ENCODE data around the gene MUC5AC. TPM values are rescaled to one million over a fixed set of nuclear protein-coding genes. Genes with fewer than 3 reads are reported as not detected.

The MUC5AC gene
- total and polyA plus RNA-seq, 5 experiments from 2014 or later: not detected

DNA sequence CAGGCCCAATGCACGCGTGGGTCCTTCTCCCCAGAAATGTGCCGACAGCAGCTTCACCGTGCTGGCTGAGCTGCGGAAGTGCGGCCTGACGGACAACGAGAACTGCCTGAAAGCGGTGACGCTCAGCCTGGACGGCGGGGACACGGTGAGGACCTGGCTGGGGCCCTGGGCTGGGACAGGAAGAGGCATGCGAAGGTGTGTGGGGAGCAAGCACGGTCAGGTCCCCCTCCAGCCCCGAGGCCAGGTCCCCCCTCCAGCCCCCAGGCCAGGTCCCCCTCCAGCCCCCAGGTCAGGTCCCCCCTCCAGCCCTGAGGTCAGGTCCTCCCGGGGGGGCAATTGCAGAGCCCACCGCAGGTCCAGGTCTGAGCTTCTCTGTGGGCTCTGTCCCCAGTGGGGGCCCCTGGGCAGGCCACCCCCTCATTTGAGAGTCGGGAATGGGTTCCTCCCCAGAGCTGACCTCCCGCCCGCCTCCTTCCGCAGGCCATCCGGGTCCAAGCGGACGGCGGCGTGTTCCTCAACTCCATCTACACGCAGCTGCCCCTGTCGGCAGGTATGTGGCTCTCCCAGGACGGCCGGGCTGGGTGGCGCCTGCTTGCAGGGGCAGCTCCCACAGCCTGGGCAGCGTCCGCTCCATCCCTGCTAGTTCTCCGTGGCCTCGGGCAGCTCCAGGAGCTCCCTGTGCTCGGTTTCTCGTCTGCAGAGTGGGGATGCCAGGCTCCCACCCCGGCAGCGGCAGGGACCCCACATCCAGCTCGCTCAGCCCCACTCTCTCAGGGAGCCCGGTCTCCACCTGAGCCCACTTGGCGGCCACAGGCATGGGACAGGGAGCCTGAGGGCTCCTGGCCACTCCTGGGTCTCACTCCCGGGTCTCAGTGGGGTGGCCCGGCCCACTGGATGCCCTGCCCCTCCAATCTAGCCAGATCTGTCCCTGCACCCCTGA, 73.0 kb downstream of the MUC5AC start:
- Mint-ChIP-seq H3K36me3 (no peaks in the 10 kb centered on the region), H3K27me3 (peaks cover 0 to 1% (median 0%) of the 10 kb centered on the region in 5 donors), H3K27ac (no peak overlapping the region), H3K4me3 (no peak overlapping the region), H3K9me3 (no peaks in the 10 kb centered on the region), H3K4me1 (no peaks in the 10 kb centered on the region)
- peak in 2 of 10 donors; percentile 3 to 58 for DNase-seq
- POLR2A ChIA-PET: no interaction called here
- no peak for ATAC-seq

DNA sequence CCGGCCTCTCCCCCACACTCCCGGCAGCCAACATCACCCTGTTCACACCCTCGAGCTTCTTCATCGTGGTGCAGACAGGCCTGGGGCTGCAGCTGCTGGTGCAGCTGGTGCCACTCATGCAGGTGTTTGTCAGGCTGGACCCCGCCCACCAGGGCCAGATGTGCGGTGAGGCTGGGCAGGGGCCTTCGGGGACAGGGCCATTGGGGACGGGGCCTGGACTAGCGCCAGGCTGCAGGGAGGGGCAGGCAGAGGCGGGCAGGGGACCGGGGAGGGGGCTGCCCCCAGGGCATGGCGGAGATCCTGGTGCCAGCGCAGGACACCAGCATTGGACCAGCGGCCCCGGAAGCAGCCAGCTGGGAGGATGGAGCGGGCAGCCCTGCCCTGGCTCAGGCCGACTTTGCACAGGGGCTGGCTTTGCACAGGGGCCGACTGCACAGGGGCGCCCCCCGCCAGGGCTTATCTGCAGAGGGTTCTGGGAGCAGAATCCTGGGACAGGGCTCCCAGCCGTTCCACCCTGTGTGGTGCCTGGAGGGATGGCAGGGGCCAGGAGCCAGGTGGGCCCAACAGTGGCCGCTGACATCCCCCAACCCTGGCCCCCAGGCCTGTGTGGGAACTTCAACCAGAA, 73.8 kb downstream of the MUC5AC start:
- DNase-seq (peak in 2 of 10 donors; percentile 1 to 46), ATAC-seq (no peak)
- Mint-ChIP-seq H3K27ac (no peak overlapping the region), H3K4me3 (no peak overlapping the region), H3K9me3 (no peaks in the 10 kb centered on the region), H3K4me1 (no peaks in the 10 kb centered on the region), H3K36me3 (no peaks in the 10 kb centered on the region), H3K27me3 (peaks cover 0 to 1% (median 0%) of the 10 kb centered on the region in 5 donors)
- POLR2A ChIA-PET: no interaction called here

DNA sequence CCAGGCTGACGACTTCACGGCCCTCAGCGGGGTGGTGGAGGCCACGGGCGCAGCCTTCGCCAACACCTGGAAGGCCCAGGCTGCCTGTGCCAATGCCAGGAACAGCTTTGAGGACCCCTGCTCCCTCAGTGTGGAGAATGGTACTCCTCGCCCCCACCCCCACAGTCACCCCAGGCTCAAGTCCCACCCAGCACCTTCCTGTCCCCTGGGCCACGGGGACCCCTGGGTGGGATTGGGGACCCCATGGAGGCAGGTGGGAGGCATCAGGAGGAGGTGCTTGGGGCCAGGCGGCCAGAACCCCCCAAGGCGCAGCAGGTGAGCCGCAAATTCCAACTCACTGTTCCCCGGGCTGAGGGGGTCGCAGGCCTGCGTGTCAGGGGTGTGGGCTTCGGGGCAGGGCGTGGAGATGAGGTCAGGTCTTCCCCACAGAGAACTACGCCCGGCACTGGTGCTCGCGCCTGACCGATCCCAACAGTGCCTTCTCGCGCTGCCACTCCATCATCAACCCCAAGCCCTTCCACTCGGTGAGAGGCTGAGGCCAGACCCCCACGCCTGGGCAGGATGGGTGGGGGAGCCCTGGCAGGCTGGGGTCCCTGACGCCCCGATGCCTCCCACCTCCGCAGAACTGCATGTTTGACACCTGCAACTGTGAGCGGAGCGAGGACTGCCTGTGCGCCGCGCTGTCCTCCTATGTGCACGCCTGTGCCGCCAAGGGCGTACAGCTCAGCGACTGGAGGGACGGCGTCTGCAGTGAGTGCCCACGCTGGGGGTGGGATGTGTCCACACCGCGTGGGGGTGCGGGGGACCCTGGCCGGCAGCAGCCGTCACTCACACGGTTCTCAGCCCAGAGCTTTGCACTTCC, 74.5 kb downstream of the MUC5AC start:
- DNase-seq (peak in 2 of 10 donors; percentile 2 to 37), ATAC-seq (no peak)
- Mint-ChIP-seq H3K27ac (no peak overlapping the region), H3K27me3 (peaks cover 0 to 1% (median 0%) of the 10 kb centered on the region in 5 donors), H3K4me1 (no peaks in the 10 kb centered on the region), H3K9me3 (no peaks in the 10 kb centered on the region), H3K36me3 (no peaks in the 10 kb centered on the region), H3K4me3 (no peak overlapping the region)
- POLR2A ChIA-PET: no interaction called here

DNA sequence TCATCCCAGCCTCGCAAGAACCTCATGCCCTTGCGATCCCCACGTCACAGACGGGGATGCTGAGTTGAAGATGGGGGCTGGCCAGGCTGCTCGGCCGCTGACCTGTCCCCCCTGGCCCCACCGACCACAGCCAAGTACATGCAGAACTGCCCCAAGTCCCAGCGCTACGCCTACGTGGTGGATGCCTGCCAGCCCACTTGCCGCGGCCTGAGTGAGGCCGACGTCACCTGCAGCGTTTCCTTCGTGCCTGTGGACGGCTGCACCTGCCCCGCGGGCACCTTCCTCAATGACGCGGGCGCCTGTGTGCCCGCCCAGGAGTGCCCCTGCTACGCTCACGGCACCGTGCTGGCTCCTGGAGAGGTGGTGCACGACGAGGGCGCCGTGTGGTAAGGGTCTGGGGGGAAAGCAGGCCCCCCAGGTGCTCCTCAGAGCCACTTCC, 75.1 kb downstream of the MUC5AC start:
- Mint-ChIP-seq H3K4me3 (no peak overlapping the region), H3K9me3 (no peaks in the 10 kb centered on the region), H3K36me3 (no peaks in the 10 kb centered on the region), H3K4me1 (no peaks in the 10 kb centered on the region), H3K27me3 (peaks cover 0 to 1% (median 0%) of the 10 kb centered on the region in 5 donors), H3K27ac (no peak overlapping the region)
- ATAC-seq (no peak), DNase-seq (peak in 2 of 10 donors; percentile 4 to 46)
- POLR2A ChIA-PET: no interaction called here

DNA sequence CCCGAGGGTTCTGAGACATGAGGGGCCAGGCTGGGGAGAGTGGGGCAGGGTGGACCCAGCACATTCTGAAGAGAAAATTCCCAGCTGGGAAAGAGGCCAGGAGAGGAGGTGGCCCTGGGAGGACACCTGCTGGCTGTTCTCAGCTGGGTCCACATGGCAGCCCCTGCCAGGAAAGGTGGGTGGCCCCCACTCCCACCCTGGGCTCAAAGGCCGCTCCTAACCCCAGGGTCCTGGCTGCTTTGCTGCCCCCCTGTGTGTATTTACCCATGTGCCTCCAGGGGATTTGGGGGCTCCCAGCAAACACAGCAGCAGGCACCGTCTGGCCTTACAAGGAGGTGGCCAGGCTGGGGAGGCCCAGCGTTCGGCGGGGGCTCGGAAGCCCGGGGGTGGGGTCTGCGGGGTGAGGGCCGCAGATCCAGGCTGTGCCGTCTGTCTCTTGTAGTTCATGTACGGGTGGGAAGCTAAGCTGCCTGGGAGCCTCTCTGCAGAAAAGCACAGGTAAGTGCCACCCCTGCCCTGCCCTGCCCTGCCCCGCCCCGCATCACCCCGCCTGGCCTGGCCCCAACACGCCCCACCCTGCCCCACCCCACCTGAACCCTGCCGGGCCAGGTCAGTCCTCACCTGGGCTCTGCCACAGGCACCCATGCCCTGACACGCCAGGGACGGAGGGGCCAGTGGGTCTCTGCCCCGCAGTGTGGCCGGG, 75.7 kb downstream of the MUC5AC start:
- ATAC-seq (no peak), DNase-seq (peak in 2 of 10 donors; percentile 1 to 21)
- no peaks in the 10 kb centered on the region for H3K9me3 Mint-ChIP-seq
- H3K4me3 Mint-ChIP-seq: no peak overlapping the region
- H3K27ac Mint-ChIP-seq: no peak overlapping the region
- H3K36me3 Mint-ChIP-seq: no peaks in the 10 kb centered on the region
- peaks cover 0 to 1% (median 0%) of the 10 kb centered on the region in 5 donors for H3K27me3 Mint-ChIP-seq
- H3K4me1 Mint-ChIP-seq: no peaks in the 10 kb centered on the region
- POLR2A ChIA-PET: no interaction called here

DNA sequence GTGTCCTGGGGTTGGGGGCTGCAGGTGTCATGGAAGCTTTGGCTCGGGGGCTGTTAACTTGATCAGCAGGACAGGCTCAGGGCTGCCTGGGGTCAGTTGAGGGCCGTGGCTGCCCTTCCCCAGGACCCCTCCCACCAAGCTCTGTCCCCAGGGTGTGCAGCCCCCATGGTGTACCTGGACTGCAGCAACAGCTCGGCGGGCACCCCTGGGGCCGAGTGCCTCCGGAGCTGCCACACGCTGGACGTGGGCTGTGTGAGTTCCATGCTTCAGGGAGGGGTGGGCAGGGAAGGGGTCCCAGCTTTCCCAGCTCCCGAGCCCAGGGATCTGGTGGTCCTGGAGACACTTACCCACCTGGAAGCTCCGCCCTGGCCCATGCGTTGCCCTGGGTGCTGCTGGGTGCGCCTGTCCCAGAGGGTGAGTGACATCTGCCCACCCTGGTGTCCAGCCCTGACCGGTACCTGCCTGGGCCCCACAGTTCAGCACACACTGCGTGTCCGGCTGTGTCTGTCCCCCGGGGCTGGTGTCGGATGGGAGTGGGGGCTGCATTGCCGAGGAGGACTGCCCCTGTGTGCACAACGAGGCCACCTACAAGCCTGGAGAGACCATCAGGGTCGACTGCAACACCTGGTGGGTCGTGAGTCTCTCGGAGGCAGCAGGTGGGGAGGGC, 76.4 kb downstream of the MUC5AC start:
- POLR2A ChIA-PET: no interaction called here
- peaks cover 0 to 1% (median 0%) of the 10 kb centered on the region in 5 donors for H3K27me3 Mint-ChIP-seq
- no peaks in the 10 kb centered on the region for H3K9me3 Mint-ChIP-seq
- no peak overlapping the region for H3K27ac Mint-ChIP-seq
- H3K4me1 Mint-ChIP-seq: no peaks in the 10 kb centered on the region
- ATAC-seq: no peak
- DNase-seq: peak in 2 of 10 donors; percentile 3 to 60
- H3K4me3 Mint-ChIP-seq: no peak overlapping the region
- no peaks in the 10 kb centered on the region for H3K36me3 Mint-ChIP-seq

DNA sequence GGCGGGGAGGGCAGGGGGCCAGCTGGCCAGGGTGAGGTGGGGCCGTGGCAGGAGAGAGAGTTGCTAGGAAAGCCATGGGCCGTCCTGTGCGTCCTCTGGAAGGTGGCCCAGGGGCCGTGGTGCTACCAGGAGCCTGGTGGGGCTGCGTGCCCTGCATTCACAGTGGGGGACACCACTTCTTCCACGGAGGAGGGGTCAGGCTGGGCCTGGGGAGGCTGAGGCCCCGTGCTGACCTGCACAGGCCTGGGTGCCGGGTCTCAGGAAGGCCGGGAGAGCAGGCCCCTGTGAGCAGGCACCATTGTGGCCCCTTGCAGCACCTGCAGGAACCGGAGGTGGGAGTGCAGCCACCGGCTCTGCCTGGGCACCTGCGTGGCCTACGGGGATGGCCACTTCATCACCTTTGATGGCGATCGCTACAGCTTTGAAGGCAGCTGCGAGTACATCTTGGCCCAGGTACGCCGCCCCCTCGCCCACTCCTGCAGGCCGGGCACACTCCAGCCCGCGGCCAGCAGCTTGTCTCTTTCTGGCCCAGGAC, 77.1 kb downstream of the MUC5AC start:
- Mint-ChIP-seq H3K4me3 (no peak overlapping the region), H3K27me3 (peaks cover 0 to 1% (median 0%) of the 10 kb centered on the region in 5 donors), H3K4me1 (no peaks in the 10 kb centered on the region), H3K27ac (no peak overlapping the region), H3K9me3 (no peaks in the 10 kb centered on the region), H3K36me3 (no peaks in the 10 kb centered on the region)
- peak in 2 of 10 donors; percentile 3 to 47 for DNase-seq
- POLR2A ChIA-PET: no interaction called here
- ATAC-seq: no peak

DNA sequence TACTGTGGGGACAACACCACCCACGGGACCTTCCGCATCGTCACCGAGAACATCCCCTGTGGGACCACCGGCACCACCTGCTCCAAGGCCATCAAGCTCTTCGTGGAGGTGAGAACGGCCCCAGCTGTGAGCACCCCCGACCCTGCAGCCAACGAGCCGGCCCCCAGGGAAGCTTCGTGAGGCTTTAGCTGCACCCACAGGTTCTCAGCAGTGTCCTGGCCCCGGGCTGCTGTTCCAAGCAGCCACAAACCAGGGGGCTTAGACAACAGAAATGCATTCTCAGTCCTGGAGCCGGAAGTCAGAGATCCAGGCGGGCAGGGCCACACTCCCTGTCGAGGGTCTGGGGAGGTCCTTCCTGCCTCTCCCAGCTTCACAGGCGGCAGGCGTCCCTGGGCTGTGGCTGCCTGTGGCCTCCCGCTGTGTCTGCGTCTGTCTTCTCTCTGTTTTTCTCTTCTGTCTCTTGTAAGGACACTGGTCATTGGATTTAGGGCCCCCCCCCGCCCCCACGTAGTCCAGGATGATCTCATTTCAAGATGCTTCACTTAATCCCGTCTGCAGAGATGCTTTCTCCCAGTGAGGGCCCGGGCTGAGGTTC, 77.7 kb downstream of the MUC5AC start:
- H3K36me3 Mint-ChIP-seq: no peaks in the 10 kb centered on the region
- H3K4me1 Mint-ChIP-seq: no peaks in the 10 kb centered on the region
- ATAC-seq (no peak), DNase-seq (peak in 2 of 10 donors; percentile 2 to 52)
- peaks cover 0 to 1% (median 0%) of the 10 kb centered on the region in 5 donors for H3K27me3 Mint-ChIP-seq
- no peaks in the 10 kb centered on the region for H3K9me3 Mint-ChIP-seq
- POLR2A ChIA-PET: no interaction called here
- H3K4me3 Mint-ChIP-seq: no peak overlapping the region
- no peak overlapping the region for H3K27ac Mint-ChIP-seq

DNA sequence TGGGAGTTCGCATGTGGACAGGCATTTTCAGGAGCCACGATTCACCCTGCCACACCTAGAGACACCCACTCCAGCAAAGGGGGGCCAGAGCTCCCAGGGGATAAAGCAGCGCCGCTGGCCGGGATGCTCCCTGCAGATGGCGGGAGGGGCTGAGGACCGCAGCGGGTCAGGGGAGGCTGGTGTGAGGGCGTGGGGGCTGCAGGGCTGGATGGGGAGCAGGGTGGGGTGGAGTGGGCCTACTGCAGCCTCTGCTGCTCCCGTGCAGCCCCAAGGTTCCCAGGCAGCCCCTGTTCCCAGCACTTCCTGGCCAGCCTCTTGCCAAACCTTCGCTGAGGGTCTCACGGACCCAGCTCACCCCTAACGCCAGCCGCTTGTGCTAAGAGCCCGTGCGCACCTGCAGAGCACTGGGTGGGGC, 78.2 kb downstream of the MUC5AC start:
- peaks cover 0 to 1% (median 0%) of the 10 kb centered on the region in 5 donors for H3K27me3 Mint-ChIP-seq
- H3K4me1 Mint-ChIP-seq: no peaks in the 10 kb centered on the region
- H3K9me3 Mint-ChIP-seq: no peaks in the 10 kb centered on the region
- H3K4me3 Mint-ChIP-seq: no peak overlapping the region
- DNase-seq (peak in 2 of 10 donors; percentile 1 to 41), ATAC-seq (no peak)
- no peaks in the 10 kb centered on the region for H3K36me3 Mint-ChIP-seq
- POLR2A ChIA-PET: no interaction called here
- H3K27ac Mint-ChIP-seq: no peak overlapping the region

DNA sequence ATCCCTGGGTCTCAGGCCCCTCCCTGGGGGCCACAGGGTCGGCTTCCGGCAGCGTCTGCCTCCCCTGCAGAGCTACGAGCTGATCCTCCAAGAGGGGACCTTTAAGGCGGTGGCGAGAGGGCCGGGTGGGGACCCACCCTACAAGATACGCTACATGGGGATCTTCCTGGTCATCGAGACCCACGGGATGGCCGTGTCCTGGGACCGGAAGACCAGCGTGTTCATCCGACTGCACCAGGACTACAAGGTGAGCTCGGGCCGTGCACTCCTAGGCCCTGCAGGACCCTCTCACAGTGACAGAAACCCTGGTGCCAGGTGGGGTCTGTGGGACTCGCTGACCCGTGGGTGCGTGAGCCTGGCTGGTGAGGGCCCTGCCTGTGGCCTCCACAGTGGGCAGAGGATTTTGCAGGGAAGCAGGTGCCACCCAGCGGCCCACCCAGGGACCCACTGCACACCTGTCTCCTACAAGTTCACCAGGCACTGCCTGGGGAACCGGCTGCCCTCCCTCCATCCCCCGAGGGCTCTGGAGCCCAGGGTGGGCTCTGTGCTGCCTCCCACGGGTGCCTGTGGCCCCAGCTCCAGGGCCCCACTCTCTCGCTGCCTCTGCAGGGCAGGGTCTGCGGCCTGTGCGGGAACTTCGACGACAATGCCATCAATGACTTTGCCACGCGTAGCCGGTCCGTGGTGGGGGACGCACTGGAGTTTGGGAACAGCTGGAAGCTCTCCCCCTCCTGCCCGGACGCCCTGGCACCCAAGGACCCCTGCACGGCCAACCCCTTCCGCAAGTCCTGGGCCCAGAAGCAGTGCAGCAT, 78.8 kb downstream of the MUC5AC start:
- H3K36me3 Mint-ChIP-seq: no peaks in the 10 kb centered on the region
- DNase-seq: peak in 1 of 10 donors; percentile 63
- no peak for ATAC-seq
- H3K9me3 Mint-ChIP-seq: no peaks in the 10 kb centered on the region
- H3K27me3 Mint-ChIP-seq: no peaks in the 10 kb centered on the region
- no peaks in the 10 kb centered on the region for H3K4me1 Mint-ChIP-seq
- H3K4me3 Mint-ChIP-seq: no peak overlapping the region
- POLR2A ChIA-PET: no interaction called here
- H3K27ac Mint-ChIP-seq: no peak overlapping the region

DNA sequence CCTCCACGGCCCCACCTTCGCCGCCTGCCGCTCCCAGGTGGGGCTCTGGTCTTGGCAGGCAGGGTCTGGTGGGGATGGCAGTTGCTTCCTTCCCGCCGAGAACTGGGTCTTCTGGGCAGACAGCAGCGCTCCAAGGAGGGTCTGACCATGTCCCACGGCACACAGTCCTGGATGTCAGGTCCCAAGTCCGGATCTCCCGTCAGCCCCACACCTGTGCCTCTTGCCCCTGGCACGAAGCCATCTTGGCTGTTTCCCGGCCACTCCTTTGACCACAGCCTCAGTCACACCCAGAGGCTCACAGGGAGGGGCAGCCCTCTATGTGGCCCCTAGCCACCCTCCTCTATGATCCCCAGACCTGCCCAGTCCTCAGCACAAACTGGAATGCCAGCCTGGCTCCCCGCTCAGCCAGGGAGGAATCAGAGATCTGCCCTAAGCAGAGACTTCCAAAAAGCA, 79.4 kb downstream of the MUC5AC start:
- DNase-seq (peak in 1 of 10 donors; percentile 18), ATAC-seq (no peak)
- H3K9me3 Mint-ChIP-seq: no peaks in the 10 kb centered on the region
- POLR2A ChIA-PET: no interaction called here
- no peaks in the 10 kb centered on the region for H3K27me3 Mint-ChIP-seq
- no peak overlapping the region for H3K4me3 Mint-ChIP-seq
- H3K27ac Mint-ChIP-seq: no peak overlapping the region
- no peaks in the 10 kb centered on the region for H3K4me1 Mint-ChIP-seq
- H3K36me3 Mint-ChIP-seq: no peaks in the 10 kb centered on the region

Data from naive thymus-derived CD8-positive, alpha-beta T cell (primary cell).